Trophoblast cell (in vitro differentiated cells and primary cell): ENCODE data around the gene TNRC6B.

ENCODE experiments used
- DNase-seq, 2 donors: peaks; one replicate each; pipeline ENCODE4 v3.0.0-alpha.2; 2016
- H2AFZ ChIP-seq: 2 replicates; pipeline ENCODE4 v1.6.1; 2013; ENCODE audit warnings: low read length, moderate library complexity, mild to moderate bottlenecking; ENCODE audit not compliant: insufficient read depth, poor library complexity
- H2AK5ac ChIP-seq: 2 replicates; pipeline ENCODE4 v1.6.1; 2013; ENCODE audit warnings: mild to moderate bottlenecking, low read length
- H2BK120ac ChIP-seq: 2 replicates; pipeline ENCODE4 v1.6.1; 2013; ENCODE audit warnings: low read length, mild to moderate bottlenecking, moderate library complexity; ENCODE audit not compliant: insufficient read depth, poor library complexity
- H2BK12ac ChIP-seq: 2 replicates; pipeline ENCODE4 v1.6.1; 2013; ENCODE audit warnings: mild to moderate bottlenecking, low read length, moderate library complexity
- H2BK5ac ChIP-seq: 2 replicates; pipeline ENCODE4 v1.6.1; 2013; ENCODE audit warnings: low read length, low read depth, moderate library complexity, mild to moderate bottlenecking; ENCODE audit not compliant: poor library complexity
- H3K14ac ChIP-seq: 2 replicates; pipeline ENCODE4 v1.6.1; 2013; ENCODE audit warnings: mild to moderate bottlenecking, low read length
- H3K18ac ChIP-seq: 2 replicates; pipeline ENCODE4 v1.6.1; 2013; ENCODE audit warnings: mild to moderate bottlenecking, low read length
- H3K23ac ChIP-seq: 2 replicates; pipeline ENCODE4 v1.6.1; 2013; ENCODE audit warnings: low read length
- H3K27ac ChIP-seq: 2 replicates; pipeline ENCODE4 v1.5.1; 2013; ENCODE audit warnings: low read depth, mild to moderate bottlenecking, inconsistent platforms, low read length, moderate library complexity
- H3K27me3 ChIP-seq: 2 replicates; pipeline ENCODE4 v1.6.1; 2013; ENCODE audit warnings: inconsistent platforms, mild to moderate bottlenecking, low read length, moderate library complexity; ENCODE audit not compliant: insufficient read depth
- H3K36me3 ChIP-seq, 2 experiments: 1 replicate in 1 of 2; 2 replicates in 1 of 2; pipeline ENCODE4 v1.6.1; 2013; ENCODE audit warnings: low read length in 2 of 2, mild to moderate bottlenecking in 2 of 2, moderate library complexity in 1 of 2; ENCODE audit not compliant: insufficient read depth in 2 of 2, control insufficient read depth in 1 of 2
- H3K4ac ChIP-seq: 2 replicates; pipeline ENCODE4 v1.6.1; 2013; ENCODE audit warnings: low read depth, mild to moderate bottlenecking, low read length, moderate library complexity
- H3K4me1 ChIP-seq, 2 experiments: 1 replicate in 1 of 2; 2 replicates in 1 of 2; pipeline ENCODE4 v1.6.1; 2013; ENCODE audit warnings: low read length in 2 of 2, mild to moderate bottlenecking in 2 of 2, moderate library complexity in 1 of 2; ENCODE audit not compliant: insufficient read depth in 2 of 2, control insufficient read depth in 1 of 2
- H3K4me2 ChIP-seq: 2 replicates; pipeline ENCODE4 v1.6.1; 2013; ENCODE audit warnings: inconsistent platforms, mild to moderate bottlenecking, low read length, moderate library complexity
- H3K4me3 ChIP-seq: 2 replicates; pipeline ENCODE4 v1.5.1; 2013; ENCODE audit warnings: mild to moderate bottlenecking, low read depth, low read length, inconsistent platforms
- H3K79me1 ChIP-seq: one replicate; pipeline ENCODE4 v1.6.1; 2013; ENCODE audit warnings: low read length
- H3K79me2 ChIP-seq: 2 replicates; pipeline ENCODE4 v1.6.1; 2013; ENCODE audit warnings: low read length, mild to moderate bottlenecking; ENCODE audit not compliant: control insufficient read depth, insufficient read depth, poor library complexity
- H3K9ac ChIP-seq: 2 replicates; pipeline ENCODE4 v1.6.1; 2013; ENCODE audit warnings: mild to moderate bottlenecking, low read length
- H3K9me3 ChIP-seq: 2 replicates; pipeline ENCODE4 v1.6.1; 2013; ENCODE audit warnings: low read depth, mild to moderate bottlenecking, control low read depth, inconsistent platforms, low read length; ENCODE audit not compliant: insufficient read depth
- H4K12ac ChIP-seq: 2 replicates; pipeline ENCODE4 v1.6.1; 2013; ENCODE audit warnings: low read depth, mild to moderate bottlenecking, low read length, moderate library complexity
- H4K8ac ChIP-seq: 2 replicates; pipeline ENCODE4 v1.6.1; 2013; ENCODE audit warnings: low read depth, mild to moderate bottlenecking, low read length, moderate library complexity
- H4K91ac ChIP-seq: one replicate; pipeline ENCODE4 v1.6.1; 2013; ENCODE audit warnings: low read depth, mild to moderate bottlenecking, low read length, moderate library complexity
- WGBS: extraction: QIAGEN DNeasy Blood & Tissue Kit; methylation state at CpG from one replicate; pipeline ENCODE4 v1.1.7; 2013; ENCODE audit warnings: missing lambda C conversion rate; ENCODE audit not compliant: insufficient read length, insufficient coverage; ENCODE audit errors: extremely low coverage; 5-methylcytosine and 5-hydroxymethylcytosine counted together

Gene TNRC6B

DNA sequence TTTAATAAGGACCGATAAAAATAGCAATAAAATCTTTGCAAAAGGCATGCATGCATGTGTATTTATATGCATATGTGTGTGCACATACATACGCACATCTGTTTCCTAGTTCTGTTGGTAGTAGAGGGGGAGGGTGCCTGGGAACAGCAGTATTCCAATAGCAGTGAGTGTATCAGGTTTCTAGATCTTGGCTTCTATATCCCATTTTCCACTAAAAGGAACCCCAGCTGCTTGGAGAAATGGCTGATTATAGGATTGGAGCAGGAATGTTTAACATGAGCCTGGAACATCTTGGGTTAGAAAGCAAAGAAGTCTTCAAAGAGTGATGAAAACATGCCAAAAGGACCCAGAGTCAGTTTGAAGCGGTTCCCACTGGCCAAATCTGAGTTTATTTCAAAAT lies 21.0 kb downstream of the TNRC6B start:
- H3K9ac ChIP-seq, result no peak overlapping the region
- peaks cover 11% of the 10 kb centered on the region for H3K79me2 ChIP-seq
- H4K91ac ChIP-seq, result no peak overlapping the region
- no peak overlapping the region for H4K12ac ChIP-seq
- no peak overlapping the region for H2BK120ac ChIP-seq
- no peak overlapping the region for H3K14ac ChIP-seq
- peaks cover 5% of the 10 kb centered on the region for H3K79me1 ChIP-seq
- no peak overlapping the region for H3K18ac ChIP-seq
- H2AFZ ChIP-seq, result no peak overlapping the region
- no peak overlapping the region for H3K27ac ChIP-seq
- peaks cover 1 to 2% of the 10 kb centered on the region in 2 experiments for H3K36me3 ChIP-seq
- no peak for DNase-seq
- no peak overlapping the region for H4K8ac ChIP-seq
- H2AK5ac ChIP-seq, result no peak overlapping the region
- no peaks in the 10 kb centered on the region for H3K9me3 ChIP-seq
- no peak overlapping the region for H2BK5ac ChIP-seq
- no peak overlapping the region for H3K4me3 ChIP-seq
- no peaks in the 10 kb centered on the region for H3K27me3 ChIP-seq
- no peak overlapping the region for H3K4me2 ChIP-seq
- no peak overlapping the region for H2BK12ac ChIP-seq
- no CpG with 5 or more reads among the region's 3 CpGs for WGBS
- H3K23ac ChIP-seq, result no peak overlapping the region
- H3K4ac ChIP-seq, result no peak overlapping the region
- peaks cover 12 to 14% of the 10 kb centered on the region in 2 experiments for H3K4me1 ChIP-seq

DNA sequence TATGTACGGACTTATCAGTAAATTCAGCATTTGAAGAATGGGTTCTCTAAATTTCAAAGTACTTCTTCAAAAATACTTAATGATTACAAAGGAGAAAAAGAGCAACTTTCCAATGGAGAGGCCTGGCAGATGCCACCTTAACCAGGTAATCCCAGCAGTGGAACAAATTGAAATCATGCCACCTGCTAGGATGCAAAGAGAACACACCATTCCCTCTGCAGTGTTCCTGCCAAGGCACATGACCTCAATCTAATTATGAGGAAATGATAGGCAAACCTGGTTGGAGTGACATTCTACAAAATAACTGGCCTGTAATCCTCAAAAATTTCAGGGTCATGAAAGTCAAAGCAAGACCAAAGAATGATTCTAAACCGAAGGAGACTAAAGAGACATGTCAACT lies 21.5 kb downstream of the TNRC6B start:
- Histone ChIP-seq H3K23ac (no peak overlapping the region), H2BK5ac (no peak overlapping the region), H3K9ac (no peak overlapping the region), H3K4me2 (no peak overlapping the region), H2AFZ (no peak overlapping the region), H3K4me3 (no peak overlapping the region), H3K9me3 (no peaks in the 10 kb centered on the region), H3K14ac (no peak overlapping the region), H4K8ac (no peak overlapping the region), H3K27ac (no peak overlapping the region), H3K79me2 (peaks cover 11% of the 10 kb centered on the region), H3K4ac (peak overlapping the region; percentile 61), H3K18ac (no peak overlapping the region), H4K91ac (no peak overlapping the region), H3K4me1 (peaks cover 9 to 11% of the 10 kb centered on the region in 2 experiments), H2BK120ac (no peak overlapping the region), H3K36me3 (peaks cover 1 to 2% of the 10 kb centered on the region in 2 experiments), H3K27me3 (no peaks in the 10 kb centered on the region), H2AK5ac (no peak overlapping the region), H2BK12ac (no peak overlapping the region), H3K79me1 (peaks cover 3% of the 10 kb centered on the region), H4K12ac (no peak overlapping the region)
- WGBS, result no CpG with 5 or more reads among the region's 2 CpGs
- no peak for DNase-seq

DNA sequence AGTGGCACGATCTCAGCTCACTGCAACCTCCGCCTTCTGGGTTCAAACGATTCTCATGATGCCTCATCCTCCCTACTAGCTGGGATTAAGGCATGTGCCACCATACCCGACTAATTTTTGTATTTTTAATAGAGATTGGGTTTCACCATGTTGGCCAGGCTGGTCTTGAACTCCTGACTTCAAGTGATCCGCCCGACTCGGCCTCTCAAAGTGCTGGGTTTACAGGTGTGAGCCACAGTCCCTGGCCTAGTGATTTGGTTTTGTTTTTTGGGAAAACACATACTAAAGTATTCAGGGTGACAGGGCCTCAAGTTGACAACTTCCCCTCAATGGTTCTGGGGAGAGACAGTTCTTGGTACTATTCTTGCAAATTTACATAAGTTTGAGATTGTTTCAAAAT lies 22.1 kb downstream of the TNRC6B start:
- H3K27me3 ChIP-seq, result no peaks in the 10 kb centered on the region
- H2AFZ ChIP-seq, result no peak overlapping the region
- no peak for DNase-seq
- H3K4me2 ChIP-seq, result no peak overlapping the region
- H3K9ac ChIP-seq, result no peak overlapping the region
- H2AK5ac ChIP-seq, result no peak overlapping the region
- H3K4me3 ChIP-seq, result no peak overlapping the region
- H3K79me2 ChIP-seq, result peaks cover 11% of the 10 kb centered on the region
- no peak overlapping the region for H3K23ac ChIP-seq
- H3K14ac ChIP-seq, result no peak overlapping the region
- peaks cover 4 to 8% of the 10 kb centered on the region in 2 experiments for H3K4me1 ChIP-seq
- no peak overlapping the region for H2BK120ac ChIP-seq
- no CpG with 5 or more reads among the region's 7 CpGs for WGBS
- no peak overlapping the region for H4K8ac ChIP-seq
- H3K27ac ChIP-seq, result no peak overlapping the region
- H3K79me1 ChIP-seq, result no peaks in the 10 kb centered on the region
- H4K91ac ChIP-seq, result no peak overlapping the region
- H3K18ac ChIP-seq, result no peak overlapping the region
- peaks cover 1 to 2% of the 10 kb centered on the region in 2 experiments for H3K36me3 ChIP-seq
- H2BK5ac ChIP-seq, result no peak overlapping the region
- peak overlapping the region; percentile 74 for H3K4ac ChIP-seq
- no peak overlapping the region for H2BK12ac ChIP-seq
- H3K9me3 ChIP-seq, result no peaks in the 10 kb centered on the region
- no peak overlapping the region for H4K12ac ChIP-seq

DNA sequence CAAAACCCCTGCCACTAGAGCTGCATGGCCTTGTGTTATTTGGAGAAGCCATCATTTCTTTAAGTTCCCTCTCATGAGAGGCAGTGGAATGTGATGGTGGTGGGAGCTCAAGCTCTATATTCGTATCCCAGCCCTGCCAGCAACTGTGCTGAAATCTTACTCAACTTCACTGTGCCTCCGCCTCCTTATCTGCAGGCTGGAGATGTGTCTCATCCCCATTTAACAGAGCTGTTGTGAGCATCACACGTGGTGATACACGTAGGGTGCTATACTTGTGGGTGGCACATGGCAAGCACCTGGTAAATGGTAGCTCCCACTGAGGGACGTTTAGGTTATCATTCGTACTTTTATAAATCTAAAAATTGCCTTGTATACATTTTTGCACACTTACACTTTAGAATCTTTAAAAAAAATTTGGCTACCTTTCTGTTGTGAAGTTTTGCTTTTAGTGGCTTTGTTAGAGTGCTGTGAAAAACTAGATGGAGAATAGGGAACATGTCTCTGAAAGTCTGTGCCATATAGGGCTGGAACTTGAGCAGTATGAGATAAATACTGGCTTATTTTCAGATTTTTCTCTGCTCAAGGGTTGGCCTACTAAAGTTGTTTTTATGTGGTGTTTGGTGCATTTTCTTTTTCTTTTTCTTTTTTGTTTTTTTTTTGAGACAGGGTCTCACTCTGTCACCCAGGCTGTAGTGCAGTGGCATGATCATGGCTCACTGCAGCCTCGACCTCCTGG lies 23.2 kb downstream of the TNRC6B start:
- no peak overlapping the region for H4K12ac ChIP-seq
- peaks cover 9% of the 10 kb centered on the region for H3K79me2 ChIP-seq
- no peak overlapping the region for H3K9ac ChIP-seq
- H3K4me1 ChIP-seq, result peaks cover 4 to 8% of the 10 kb centered on the region in 2 experiments
- no peaks in the 10 kb centered on the region for H3K9me3 ChIP-seq
- no peak overlapping the region for H3K14ac ChIP-seq
- no peak overlapping the region for H2AK5ac ChIP-seq
- H3K18ac ChIP-seq, result no peak overlapping the region
- H4K8ac ChIP-seq, result no peak overlapping the region
- no peak overlapping the region for H3K4me3 ChIP-seq
- H3K27ac ChIP-seq, result no peak overlapping the region
- no peaks in the 10 kb centered on the region for H3K79me1 ChIP-seq
- H2BK5ac ChIP-seq, result no peak overlapping the region
- WGBS, result no CpG with 5 or more reads among the region's 7 CpGs
- no peak overlapping the region for H3K4me2 ChIP-seq
- DNase-seq, result no peak
- H2AFZ ChIP-seq, result no peak overlapping the region
- no peak overlapping the region for H4K91ac ChIP-seq
- H3K4ac ChIP-seq, result no peak overlapping the region
- H2BK12ac ChIP-seq, result no peak overlapping the region
- H3K36me3 ChIP-seq, result peaks cover 1 to 2% of the 10 kb centered on the region in 2 experiments
- no peak overlapping the region for H3K23ac ChIP-seq
- H3K27me3 ChIP-seq, result no peaks in the 10 kb centered on the region
- H2BK120ac ChIP-seq, result no peak overlapping the region
